Lung (tissue), 12 donors: Measurements from ENCODE around the gene POLR3H. TPM values are rescaled to one million over a fixed set of nuclear protein-coding genes. Genes with fewer than 3 reads are reported as not detected.

Experiments used
- ATAC-seq: fragments of 200-7000 bp; cut with Tn5 transposase; one replicate; pipeline ENCODE4 v1.9.1; 2020; ENCODE audit warnings: moderate number of reproducible peaks; ENCODE audit not compliant: insufficient read depth, low FRiP score
- DNase-seq, 3 donors: peaks; one replicate each; pipeline ENCODE4 v3.0.0-alpha.2; 2013 to 2017
- H3K27ac ChIP-seq, 2 donors: one replicate each; pipeline ENCODE4 v1.5.1; 2013; ENCODE audit warnings: mild to moderate bottlenecking in 2 of 2, moderate library complexity in 2 of 2, control low read depth in 1 of 2, inconsistent platforms in 1 of 2, low read depth in 1 of 2, low read length in 1 of 2
- H3K27me3 ChIP-seq, 3 donors: one replicate each; pipeline ENCODE4 v1.5.1; 2013; ENCODE audit warnings: low read length in 2 of 3; ENCODE audit not compliant: control insufficient read depth in 3 of 3, insufficient read depth in 3 of 3
- H3K36me3 ChIP-seq, 4 donors: one replicate each; pipeline ENCODE4 v1.5.1; 2013; ENCODE audit warnings: low read length in 4 of 4, mild to moderate bottlenecking in 1 of 4, moderate library complexity in 1 of 4; ENCODE audit not compliant: control insufficient read depth in 4 of 4, insufficient read depth in 4 of 4
- H3K4me1 ChIP-seq, 5 donors: one replicate each; pipeline ENCODE4 v1.5.1; 2013; ENCODE audit warnings: low read length in 5 of 5, mild to moderate bottlenecking in 2 of 5, moderate library complexity in 1 of 5; ENCODE audit not compliant: control insufficient read depth in 5 of 5, insufficient read depth in 5 of 5
- H3K4me3 ChIP-seq: one replicate; pipeline ENCODE4 v1.5.1; 2013; ENCODE audit warnings: mild to moderate bottlenecking, control low read depth, moderate library complexity
- H3K9ac ChIP-seq, 2 donors: one replicate each; pipeline ENCODE4 v1.5.1; 2013; ENCODE audit warnings: low read length in 2 of 2, control low read depth in 1 of 2; ENCODE audit not compliant: insufficient read depth in 1 of 2
- H3K9me3 ChIP-seq, 4 donors: one replicate each; pipeline ENCODE4 v1.5.1; 2013; ENCODE audit warnings: low read length in 3 of 4, mild to moderate bottlenecking in 1 of 4, moderate library complexity in 1 of 4; ENCODE audit not compliant: control insufficient read depth in 4 of 4, insufficient read depth in 3 of 4
- WGBS, 2 donors: extraction: QIAGEN DNeasy Blood & Tissue Kit; methylation state at CpG; one replicate each; pipeline ENCODE4 v1.1.7; 2013; 5-methylcytosine and 5-hydroxymethylcytosine counted together
- polyA plus RNA-seq, 2 donors: library from polyadenylated mRNA; stranded (reverse); fragments of 200-250 nt; gene quantifications; one replicate each; pipeline ENCODE4 v1.2.1, GENCODE V29; 2013
- total RNA-seq, 2 donors: library from RNA; depleted of rRNA in 1 of 2; stranded (reverse); fragments of >200 nt in 1 of 2; gene quantifications; one replicate each; pipeline ENCODE4 v1.2.1, GENCODE V29; 2014 to 2021
- TF ChIP-seq, protein P1 (sequence below): IDR thresholded peaks from 2 replicates; pipeline ENCODE4 v1.5.1; 2012; ENCODE audit warnings: mild to moderate bottlenecking; ENCODE audit errors: control extremely low read depth, extremely low read depth
- donor health status: control.
- donor health status: control.
- donor health status: Bipolar disorder and iron deficiency.
- donor health status: healthy.
- donor health status: DM: yes; HTN: yes; CAD: no.

Gene POLR3H
- total and polyA plus RNA-seq, 4 donors, result 12.1 to 65.9 (median 39.8) TPM

DNA sequence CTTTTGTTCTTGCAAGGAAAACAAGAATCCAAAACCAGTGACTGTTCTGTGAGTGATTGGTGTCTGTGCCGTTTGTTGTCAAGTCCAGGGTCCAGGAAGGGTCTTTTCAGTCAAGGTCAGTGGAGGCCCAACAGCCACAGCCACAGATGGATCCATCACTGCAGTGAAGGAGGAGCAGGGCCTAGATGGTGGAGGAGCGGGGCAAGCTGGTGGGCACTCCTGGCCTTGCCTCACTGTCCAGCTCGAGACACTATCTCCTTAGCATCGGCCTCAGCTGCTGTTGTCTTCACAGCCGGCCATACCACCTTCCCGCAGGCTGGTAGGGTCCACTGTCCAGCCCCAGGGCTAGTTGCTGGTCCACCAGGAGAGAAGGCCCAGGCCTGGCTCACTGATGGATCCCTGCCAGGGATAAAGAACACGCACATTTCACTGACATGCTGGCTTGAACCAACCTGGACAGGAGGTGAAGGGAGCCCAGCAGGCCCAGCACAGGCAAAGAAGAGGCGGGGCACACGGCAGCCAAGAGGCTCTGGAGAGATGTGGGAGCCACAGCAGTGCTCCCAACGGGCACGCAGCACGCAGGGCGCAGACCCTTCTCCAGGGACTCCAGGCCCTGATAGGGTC, 15.2 kb downstream of the POLR3H start:
- Histone ChIP-seq H3K27me3 (no peaks in the 10 kb centered on the region), H3K36me3 (peaks cover 0 to 73% (median 35%) of the 10 kb centered on the region in 4 donors), H3K27ac (no peak overlapping the region), H3K9me3 (no peaks in the 10 kb centered on the region), H3K4me3 (no peak overlapping the region), H3K4me1 (peaks cover 0 to 8% (median 2%) of the 10 kb centered on the region in 5 donors), H3K9ac (no peak overlapping the region)
- DNase-seq (no peak), ATAC-seq (no peak)
- TF ChIP-seq, protein P1, sequence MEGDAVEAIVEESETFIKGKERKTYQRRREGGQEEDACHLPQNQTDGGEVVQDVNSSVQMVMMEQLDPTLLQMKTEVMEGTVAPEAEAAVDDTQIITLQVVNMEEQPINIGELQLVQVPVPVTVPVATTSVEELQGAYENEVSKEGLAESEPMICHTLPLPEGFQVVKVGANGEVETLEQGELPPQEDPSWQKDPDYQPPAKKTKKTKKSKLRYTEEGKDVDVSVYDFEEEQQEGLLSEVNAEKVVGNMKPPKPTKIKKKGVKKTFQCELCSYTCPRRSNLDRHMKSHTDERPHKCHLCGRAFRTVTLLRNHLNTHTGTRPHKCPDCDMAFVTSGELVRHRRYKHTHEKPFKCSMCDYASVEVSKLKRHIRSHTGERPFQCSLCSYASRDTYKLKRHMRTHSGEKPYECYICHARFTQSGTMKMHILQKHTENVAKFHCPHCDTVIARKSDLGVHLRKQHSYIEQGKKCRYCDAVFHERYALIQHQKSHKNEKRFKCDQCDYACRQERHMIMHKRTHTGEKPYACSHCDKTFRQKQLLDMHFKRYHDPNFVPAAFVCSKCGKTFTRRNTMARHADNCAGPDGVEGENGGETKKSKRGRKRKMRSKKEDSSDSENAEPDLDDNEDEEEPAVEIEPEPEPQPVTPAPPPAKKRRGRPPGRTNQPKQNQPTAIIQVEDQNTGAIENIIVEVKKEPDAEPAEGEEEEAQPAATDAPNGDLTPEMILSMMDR, result no peak
- WGBS, 2 donors, result 82 to 85% methylated on average over 13 of the region's 13 CpGs

DNA sequence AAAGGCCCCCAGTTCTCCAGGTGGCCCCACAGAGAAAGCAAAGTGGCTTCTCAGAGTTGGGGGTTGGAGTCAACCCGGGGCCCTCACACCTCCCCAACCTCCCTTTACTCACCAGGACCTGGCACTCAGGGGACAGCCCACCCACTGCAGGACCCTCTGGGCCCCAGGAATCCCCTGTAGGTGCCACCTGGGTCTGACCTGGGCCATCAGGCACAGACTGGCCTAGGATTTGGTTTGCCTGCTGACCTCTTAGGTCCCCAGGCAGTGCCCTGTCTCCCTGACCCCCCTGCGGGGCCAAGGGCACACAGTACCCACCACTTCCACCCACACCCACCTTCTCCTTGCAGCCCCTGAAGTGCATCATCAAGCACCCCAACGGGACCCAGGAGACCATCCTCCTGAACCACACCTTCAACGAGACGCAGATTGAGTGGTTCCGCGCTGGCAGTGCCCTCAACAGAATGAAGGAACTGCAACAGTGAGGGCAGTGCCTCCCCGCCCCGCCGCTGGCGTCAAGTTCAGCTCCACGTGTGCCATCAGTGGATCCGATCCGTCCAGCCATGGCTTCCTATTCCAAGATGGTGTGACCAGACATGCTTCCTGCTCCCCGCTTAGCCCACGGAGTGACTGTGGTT, 16.0 kb downstream of the POLR3H start:
- WGBS, 2 donors, result 79% methylated on average over 16 of the region's 16 CpGs
- peaks cover 0 to 78% (median 35%) of the 10 kb centered on the region in 4 donors for H3K36me3 ChIP-seq
- DNase-seq (no peak), ATAC-seq (no peak)
- TF ChIP-seq, protein P1, result no peak
- H3K9ac ChIP-seq, result no peak overlapping the region
- no peak overlapping the region for H3K4me3 ChIP-seq
- H3K9me3 ChIP-seq, result no peaks in the 10 kb centered on the region
- peaks cover 0 to 15% (median 6%) of the 10 kb centered on the region in 5 donors for H3K4me1 ChIP-seq
- H3K27me3 ChIP-seq, result no peaks in the 10 kb centered on the region
- H3K27ac ChIP-seq, result no peak overlapping the region

DNA sequence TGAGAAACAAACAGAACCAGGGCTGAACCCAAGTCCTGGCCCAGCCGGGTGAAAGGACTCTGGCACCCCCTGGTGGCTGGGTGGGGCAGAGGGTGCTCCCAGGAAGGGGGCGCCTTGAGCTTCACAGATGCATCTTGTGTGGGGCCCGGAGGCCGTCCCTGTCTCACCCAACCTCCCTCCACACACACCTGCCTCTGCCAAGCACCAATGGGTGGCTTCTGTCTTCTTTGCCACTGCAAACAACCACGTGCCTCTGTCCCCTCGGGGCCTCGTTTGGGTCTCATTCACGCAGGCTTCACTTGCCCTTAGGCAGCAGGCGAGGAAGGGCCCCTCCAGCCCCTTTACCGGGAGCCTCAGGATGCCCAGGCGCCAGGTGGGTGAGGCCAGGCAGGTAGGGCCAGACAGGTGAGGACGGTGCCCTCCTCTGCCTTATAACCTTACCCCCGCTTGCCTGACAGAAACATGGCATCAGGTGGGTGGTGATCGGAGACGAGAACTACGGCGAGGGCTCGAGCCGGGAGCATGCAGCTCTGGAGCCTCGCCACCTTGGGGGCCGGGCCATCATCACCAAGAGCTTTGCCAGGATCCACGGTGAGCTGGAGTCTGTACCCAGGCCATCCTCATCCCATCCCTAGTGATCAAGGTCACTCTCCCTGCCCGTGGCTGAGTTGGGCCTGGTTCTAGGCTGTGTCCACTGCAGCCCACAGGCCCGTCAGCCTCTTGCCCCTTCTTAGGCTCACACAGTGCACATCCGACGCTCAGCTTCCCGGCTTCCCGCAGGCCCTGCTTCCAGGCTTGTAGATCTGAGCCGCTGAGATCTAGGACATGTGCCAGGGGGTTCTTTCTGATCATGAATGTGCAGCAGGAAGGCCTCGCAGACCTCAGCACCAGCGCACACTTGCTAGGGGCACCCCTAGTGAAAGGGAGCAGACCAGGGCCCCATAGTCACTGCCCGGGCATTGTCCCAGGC, 17.2 kb downstream of the POLR3H start:
- no peak overlapping the region for H3K27ac ChIP-seq
- H3K4me3 ChIP-seq, result no peak overlapping the region
- DNase-seq (peak in 1 of 3 donors; percentile 32), ATAC-seq (no peak)
- no peaks in the 10 kb centered on the region for H3K27me3 ChIP-seq
- TF ChIP-seq, protein P1, result no peak
- peaks cover 0 to 17% (median 6%) of the 10 kb centered on the region in 5 donors for H3K4me1 ChIP-seq
- H3K36me3 ChIP-seq, result peaks cover 0 to 75% (median 35%) of the 10 kb centered on the region in 4 donors
- WGBS, 2 donors, result 84 to 85% methylated on average over 32 of the region's 32 CpGs
- no peaks in the 10 kb centered on the region for H3K9me3 ChIP-seq
- no peak overlapping the region for H3K9ac ChIP-seq
